ENCODE data around the gene LRRC74A.

The LRRC74A gene

GRCh38 chr14:76855066-76855465, 28.9 kb downstream of the LRRC74A start:
- no peak for DNase-seq (ENCODE audit: low spot score)

DNA sequence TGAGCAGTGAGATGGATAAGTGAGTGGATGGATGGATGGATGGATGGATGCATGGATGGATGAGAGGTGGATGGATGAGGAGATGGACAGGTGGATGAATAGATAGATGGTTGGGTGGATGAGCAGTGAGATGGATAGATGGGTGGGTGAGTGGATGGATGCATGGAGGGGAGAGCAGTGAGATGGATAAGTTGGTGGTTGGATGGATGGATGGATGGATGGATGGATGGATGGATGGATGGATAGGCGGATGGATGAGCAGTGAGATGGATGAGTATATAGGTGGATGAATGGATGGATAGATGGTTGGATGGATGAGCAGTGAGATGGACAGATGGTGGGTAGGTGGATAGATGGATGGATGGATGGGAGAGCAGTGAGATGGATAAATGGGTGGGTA, 30.6 kb downstream of the LRRC74A start:
- no peak for DNase-seq (ENCODE audit: low spot score)

DNA sequence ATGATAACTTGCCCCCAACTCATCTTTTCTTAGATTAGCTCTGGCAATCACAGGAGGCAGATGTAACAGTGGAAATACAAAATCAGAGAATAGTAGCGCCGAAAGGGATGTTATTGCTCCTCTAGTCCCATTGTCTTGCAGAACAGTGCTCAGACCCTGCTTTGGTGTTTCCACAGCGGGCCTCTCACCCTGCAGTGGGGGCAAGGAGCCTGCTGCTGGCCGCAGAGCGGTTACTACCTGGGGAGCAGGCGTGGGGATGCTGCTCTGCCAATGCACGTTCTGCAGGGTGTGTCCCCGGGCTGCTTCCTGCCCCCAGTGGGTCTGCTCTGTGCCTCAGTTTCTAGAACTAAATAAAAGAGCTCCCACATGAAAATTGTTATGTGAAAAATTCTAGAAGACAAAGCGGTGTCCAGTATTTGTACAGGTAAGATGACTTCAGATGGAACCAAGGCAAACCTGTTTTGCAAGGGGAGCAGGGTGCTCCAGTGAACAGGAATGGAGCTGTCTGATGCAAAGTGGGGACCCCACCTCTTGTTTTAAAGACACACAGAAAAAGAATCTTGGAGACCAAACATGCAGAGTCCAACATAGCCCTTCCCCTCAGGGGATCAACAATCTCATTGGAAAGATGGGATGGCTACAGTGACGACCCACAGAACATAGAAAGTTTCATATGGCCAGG, 35.5 kb downstream of the LRRC74A start:
- DNase-seq (ENCODE audit: low spot score), result no peak

GRCh38 chr14:76862546-76863282, 36.5 kb downstream of the LRRC74A start:
- no peak for DNase-seq (ENCODE audit: low spot score)

DNA sequence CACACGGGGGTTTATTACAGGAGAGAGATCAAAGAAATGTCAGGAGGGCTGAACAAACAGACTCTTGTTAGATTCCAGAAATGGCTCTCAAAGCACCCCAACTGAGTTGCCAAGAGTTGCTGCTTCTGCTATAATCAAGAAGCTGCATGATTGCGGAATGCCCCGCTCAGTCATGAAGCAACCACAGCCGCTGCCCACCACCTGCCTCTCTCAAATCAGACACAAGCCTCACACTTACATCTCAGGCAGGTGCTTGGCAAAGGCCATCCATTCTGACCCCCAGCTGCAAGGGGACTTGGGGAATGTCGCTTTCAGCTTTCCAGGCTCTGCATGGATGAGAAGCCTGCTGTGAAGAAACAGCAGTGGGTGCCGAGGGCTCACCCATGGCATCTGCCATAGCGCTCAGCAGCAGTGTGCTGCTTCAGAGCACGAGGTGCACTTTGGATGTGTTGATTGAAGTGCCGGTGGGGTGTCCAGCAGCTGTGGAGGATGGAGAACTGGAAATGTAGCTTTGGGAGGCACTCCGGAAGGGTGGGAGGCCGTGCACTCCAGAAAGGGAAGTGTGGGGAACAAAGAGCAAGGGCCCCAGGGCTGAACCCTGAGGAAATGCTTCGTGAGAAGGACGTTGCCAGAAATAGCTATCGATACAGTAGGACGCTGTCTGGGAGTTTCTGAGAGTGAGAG, 37.7 kb downstream of the LRRC74A start:
- no peak for DNase-seq (ENCODE audit: low spot score)

- no peak for DNase-seq (ENCODE audit: low spot score)
Observed at GRCh38 chr14:76866456-76866855, 40.2 kb downstream of the LRRC74A start.

DNA sequence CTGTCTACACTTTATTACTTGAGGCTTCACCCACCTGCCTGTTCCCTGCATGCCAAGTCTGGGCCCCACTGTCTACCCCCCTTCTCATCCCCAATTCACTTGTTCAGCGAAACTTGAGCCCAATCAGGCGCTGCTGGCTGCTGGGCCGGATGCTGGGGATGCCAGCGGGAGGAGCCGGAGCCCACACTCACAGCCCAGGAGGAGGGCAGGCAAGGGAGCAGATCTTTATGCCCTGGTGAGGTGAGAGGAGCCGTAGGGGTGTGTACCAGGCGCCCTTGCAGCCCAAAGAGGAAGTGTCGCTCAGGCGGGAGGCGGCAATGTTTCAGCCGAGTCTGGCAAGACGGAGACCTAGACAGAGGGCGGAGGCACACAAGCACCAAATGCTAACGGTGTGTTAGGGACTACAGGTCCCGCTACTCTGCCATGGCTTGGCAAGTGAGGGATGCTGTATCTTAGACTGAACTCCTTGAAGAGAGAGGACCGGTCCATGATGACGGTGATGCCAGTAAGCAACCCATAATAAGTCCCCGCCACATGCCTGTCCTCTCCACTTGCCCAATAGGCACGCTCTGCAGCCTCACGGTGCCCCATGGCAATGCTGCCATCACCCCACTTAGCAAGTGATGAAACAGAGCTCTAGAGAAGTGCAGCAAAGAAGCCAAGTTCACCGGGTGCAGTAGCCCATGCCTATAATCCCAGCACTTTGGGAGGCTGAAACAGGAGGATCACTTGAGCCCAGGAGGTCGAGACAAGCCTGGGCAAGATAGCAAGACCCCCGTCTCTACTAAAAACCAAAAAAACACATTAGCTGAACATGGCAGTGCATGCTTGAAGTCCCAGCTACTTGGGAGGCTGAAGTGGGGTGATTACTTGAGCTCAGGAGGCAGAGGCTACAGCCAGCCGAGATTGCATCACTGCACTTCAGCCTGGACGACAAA, 41.6 kb downstream of the LRRC74A start:
- peak; percentile 22 for DNase-seq (ENCODE audit: low spot score)

- DNase-seq (ENCODE audit: low spot score), result no peak
Observed at GRCh38 chr14:76868454-76869170, 42.4 kb downstream of the LRRC74A start.

- DNase-seq (ENCODE audit: low spot score), result no peak
Observed at GRCh38 chr14:76870166-76870565, 44.0 kb downstream of the LRRC74A start.

GRCh38 chr14:76872796-76873432, 46.7 kb downstream of the LRRC74A start:
- peak; percentile 71 for DNase-seq (ENCODE audit: low spot score)

GRCh38 chr14:76874734-76875133, 48.5 kb downstream of the LRRC74A start:
- no peak for DNase-seq (ENCODE audit: low spot score)

DNA sequence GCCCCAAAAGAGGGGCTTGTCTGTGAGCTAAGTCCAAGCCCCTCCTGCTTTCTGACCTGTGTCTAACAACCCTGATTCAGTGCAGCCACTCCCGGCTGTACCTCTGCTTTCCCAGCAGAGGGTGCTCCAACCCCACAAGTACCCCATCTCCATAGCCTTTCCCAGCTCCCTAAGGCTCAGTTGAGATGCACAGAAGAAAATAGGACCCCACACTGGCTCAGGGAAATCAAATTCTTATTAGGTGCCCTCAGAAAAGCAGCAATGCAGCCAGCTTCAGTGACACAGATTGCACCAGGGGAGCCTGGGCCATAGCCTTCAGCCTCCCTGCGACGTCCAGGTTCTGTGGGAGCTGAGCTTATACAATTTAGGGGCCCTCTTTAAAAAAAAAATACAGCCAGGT, 49.9 kb downstream of the LRRC74A start:
- DNase-seq (ENCODE audit: low spot score), result peak; percentile 48

DNA sequence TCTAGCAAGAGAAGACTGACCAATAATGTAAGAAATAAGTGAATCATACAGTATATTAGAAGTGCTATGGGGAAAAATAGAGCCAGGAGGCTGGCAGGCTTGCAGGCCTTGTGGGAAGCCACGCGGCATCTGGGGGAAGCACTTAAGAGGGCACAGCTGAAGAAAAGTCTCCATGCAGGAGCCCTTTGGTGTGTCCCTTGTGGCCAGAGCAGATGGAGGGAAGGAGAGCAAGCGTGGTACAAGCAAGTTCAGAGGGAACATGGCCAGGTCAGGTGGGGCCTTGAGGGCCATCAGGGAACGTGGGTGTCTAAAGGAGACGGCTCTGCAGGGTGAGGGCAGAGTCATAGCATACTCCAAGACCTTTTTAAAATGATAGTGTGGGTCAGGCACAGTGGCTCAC, 51.7 kb downstream of the LRRC74A start:
- no peak for DNase-seq (ENCODE audit: low spot score)

DNA sequence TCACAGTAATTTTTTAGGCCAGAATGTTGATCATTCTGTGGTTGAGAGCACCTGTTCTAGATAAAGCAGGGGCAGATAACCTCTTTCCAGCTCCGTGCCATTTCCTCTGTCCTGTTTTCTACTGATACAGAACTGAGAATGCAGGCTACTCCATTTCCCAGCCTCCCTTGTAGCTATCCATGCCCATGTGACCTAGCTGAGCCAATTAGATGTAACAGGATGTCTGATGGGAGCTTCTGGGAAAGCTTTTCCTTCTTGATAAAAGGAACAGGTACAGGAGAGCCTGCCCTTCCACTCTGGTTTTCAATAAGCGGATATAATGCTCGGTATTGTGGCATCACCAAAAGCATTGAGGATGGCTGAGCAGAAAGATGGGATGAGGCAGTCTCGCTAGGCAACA, 54.2 kb downstream of the LRRC74A start:
- no peak for DNase-seq (ENCODE audit: low spot score)

GRCh38 chr14:76881348-76881747, 55.1 kb downstream of the LRRC74A start:
- DNase-seq (ENCODE audit: low spot score), result no peak

DNA sequence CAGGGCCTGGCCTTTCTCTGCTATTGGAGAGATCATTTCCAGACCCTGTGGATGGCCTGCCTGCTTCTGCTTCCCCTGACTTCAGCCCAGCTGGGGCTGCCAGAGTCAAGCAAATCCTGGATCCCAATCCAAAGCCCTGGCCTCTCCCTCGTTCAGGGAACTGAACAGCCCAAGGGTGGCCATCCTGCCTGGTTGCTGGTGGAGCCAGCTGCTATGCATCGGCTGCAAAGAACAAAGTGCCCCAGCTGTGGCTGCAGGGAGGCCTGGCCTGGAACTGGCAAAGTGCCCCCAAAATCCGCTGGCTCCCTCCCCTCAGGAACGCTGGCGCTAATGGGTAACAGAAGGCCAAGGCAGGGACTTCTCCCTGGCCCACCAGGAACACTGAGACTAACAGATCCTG, 56.4 kb downstream of the LRRC74A start:
- DNase-seq (ENCODE audit: low spot score), result no peak

GRCh38 chr14:76883447-76883846, 57.2 kb downstream of the LRRC74A start:
- DNase-seq (ENCODE audit: low spot score), result no peak

GRCh38 chr14:76884394-76884793, 58.2 kb downstream of the LRRC74A start:
- DNase-seq (ENCODE audit: low spot score), result no peak

DNA sequence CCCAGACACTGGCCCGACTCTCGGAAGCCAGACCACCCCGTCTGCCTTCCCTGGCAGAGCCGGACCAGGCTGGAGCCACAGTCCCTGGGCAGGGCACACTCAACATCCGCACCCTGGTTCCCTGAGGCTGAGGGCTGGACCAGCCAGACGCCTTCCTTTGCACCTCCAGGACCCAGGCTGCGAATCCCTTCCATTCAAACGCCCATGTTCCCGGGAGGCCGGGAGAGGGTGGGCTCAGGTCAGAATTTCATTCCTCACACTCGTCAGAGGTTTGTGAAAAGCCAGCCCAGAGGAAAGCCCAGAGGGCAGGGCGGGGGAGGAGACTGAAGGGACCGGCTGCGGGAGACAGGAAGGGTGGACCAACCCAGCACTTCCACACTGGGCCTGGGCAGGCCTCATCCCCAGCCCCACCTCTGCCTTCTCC, 58.7 kb downstream of the LRRC74A start:
- no peak for DNase-seq (ENCODE audit: low spot score)

- no peak for DNase-seq (ENCODE audit: low spot score)
Observed at GRCh38 chr14:76887191-76887590, 61.0 kb downstream of the LRRC74A start.

DNA sequence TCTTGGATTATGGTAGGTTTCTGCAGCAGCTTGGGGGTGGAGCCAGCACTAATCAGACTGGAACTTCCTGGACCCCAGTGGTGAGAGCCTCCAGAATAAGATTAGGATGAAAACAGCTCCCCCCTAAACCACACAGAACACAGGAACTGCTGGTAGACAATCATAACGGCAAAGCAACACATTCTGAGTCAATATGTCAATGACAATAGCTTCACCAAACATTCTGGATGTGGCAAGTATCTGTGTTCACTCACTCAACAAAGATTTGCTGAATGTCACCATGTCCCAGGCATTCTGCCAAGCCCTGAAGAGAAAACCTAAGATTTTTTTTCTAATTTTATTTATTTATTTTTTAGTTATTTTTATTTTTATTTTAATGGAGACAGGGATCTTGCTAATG, 65.2 kb downstream of the LRRC74A start:
- DNase-seq (ENCODE audit: low spot score), result no peak

Measured in CD4-positive, alpha-beta T cell treated with Interleukin-15 for 4 hours (primary cell).